Tibial nerve (tissue), 3 donors: Measurements from ENCODE around the gene SEC61G.

ENCODE experiments used
- POLR2A ChIP-seq, 2 donors: fragments of 450-650 bp; IDR thresholded peaks; one replicate each; pipeline ENCODE4 v1.6.1; 2017; ENCODE audit warnings: antibody characterized with exemption in 2 of 2, mild to moderate bottlenecking in 2 of 2, moderate library complexity in 2 of 2
- TF ChIP-seq, protein P1 (sequence below), 5 experiments: fragments of 200-600 bp in 3 of 5; fragments of 450-650 bp in 2 of 5; sonication (generic) in 3 of 5; IDR thresholded peaks; one replicate each; pipeline ENCODE4 v1.5.1; 2016 to 2019; ENCODE audit warnings: antibody characterized with exemption in 5 of 5, mild to moderate bottlenecking in 3 of 5, moderate library complexity in 2 of 5

- TF ChIP-seq, protein P1, sequence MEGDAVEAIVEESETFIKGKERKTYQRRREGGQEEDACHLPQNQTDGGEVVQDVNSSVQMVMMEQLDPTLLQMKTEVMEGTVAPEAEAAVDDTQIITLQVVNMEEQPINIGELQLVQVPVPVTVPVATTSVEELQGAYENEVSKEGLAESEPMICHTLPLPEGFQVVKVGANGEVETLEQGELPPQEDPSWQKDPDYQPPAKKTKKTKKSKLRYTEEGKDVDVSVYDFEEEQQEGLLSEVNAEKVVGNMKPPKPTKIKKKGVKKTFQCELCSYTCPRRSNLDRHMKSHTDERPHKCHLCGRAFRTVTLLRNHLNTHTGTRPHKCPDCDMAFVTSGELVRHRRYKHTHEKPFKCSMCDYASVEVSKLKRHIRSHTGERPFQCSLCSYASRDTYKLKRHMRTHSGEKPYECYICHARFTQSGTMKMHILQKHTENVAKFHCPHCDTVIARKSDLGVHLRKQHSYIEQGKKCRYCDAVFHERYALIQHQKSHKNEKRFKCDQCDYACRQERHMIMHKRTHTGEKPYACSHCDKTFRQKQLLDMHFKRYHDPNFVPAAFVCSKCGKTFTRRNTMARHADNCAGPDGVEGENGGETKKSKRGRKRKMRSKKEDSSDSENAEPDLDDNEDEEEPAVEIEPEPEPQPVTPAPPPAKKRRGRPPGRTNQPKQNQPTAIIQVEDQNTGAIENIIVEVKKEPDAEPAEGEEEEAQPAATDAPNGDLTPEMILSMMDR (IDR thresholded peaks at IDR 0.05) = no peak
- TF ChIP-seq POLR2A (IDR thresholded peaks at IDR 0.05) = no peak
These were observed 15.4 kb downstream of the SEC61G start for GRCh38 chr7:54743580-54743979.
